Upper lobe of right lung (tissue), 1 donor: ENCODE data around the gene COL4A1. TPM values are rescaled to one million over a fixed set of nuclear protein-coding genes. Genes with fewer than 3 reads are reported as not detected.

Experiments used
- ATAC-seq: fragments of 200-7000 bp; cut with Tn5 transposase; one replicate; pipeline ENCODE4 v1.9.1; 2020; ENCODE audit warnings: mild to moderate bottlenecking, moderate library complexity
- DNase-seq: peaks from one replicate; pipeline ENCODE4 v3.0.0-alpha.2; 2020
- H3K27ac ChIP-seq: fragments of 200-600 bp; one replicate; pipeline ENCODE4 v1.8.0; 2022
- H3K27me3 ChIP-seq: fragments of 200-600 bp; one replicate; pipeline ENCODE4 v1.8.0; 2022; ENCODE audit warnings: mild to moderate bottlenecking
- H3K36me3 ChIP-seq: fragments of 200-600 bp; one replicate; pipeline ENCODE4 v1.8.0; 2022
- H3K4me1 ChIP-seq: fragments of 200-600 bp; one replicate; pipeline ENCODE4 v1.8.0; 2022
- H3K4me3 ChIP-seq: fragments of 200-600 bp; one replicate; pipeline ENCODE4 v1.8.0; 2022; ENCODE audit warnings: mild to moderate bottlenecking
- H3K9me3 ChIP-seq: fragments of 200-600 bp; one replicate; pipeline ENCODE4 v1.8.0; 2022
- intact Hi-C: fragments of 100-400 bp; cut with DNase I; formaldehyde crosslinking; loops from one replicate; pipeline ENCODE4 v1.11.0; 2022
- total RNA-seq: library from RNA; stranded (reverse); fragmentation: NEBNext Ultra II Directional; extraction: Animal tissue kit (Norgen Biotek cat#: 25700); gene quantifications from one replicate; pipeline ENCODE4 v1.2.1, GENCODE V29; 2021
- TF ChIP-seq, protein P1 (sequence below): fragments of 200-600 bp; IDR thresholded peaks from one replicate; pipeline ENCODE4 v1.8.0; 2022; ENCODE audit warnings: antibody characterized with exemption
- donor health status: DM: no; HTN: yes; CAD: no; lungs with severe emphysema.

The COL4A1 gene
- total RNA-seq, 1 donor from 2014 or later = 242 TPM

DNA sequence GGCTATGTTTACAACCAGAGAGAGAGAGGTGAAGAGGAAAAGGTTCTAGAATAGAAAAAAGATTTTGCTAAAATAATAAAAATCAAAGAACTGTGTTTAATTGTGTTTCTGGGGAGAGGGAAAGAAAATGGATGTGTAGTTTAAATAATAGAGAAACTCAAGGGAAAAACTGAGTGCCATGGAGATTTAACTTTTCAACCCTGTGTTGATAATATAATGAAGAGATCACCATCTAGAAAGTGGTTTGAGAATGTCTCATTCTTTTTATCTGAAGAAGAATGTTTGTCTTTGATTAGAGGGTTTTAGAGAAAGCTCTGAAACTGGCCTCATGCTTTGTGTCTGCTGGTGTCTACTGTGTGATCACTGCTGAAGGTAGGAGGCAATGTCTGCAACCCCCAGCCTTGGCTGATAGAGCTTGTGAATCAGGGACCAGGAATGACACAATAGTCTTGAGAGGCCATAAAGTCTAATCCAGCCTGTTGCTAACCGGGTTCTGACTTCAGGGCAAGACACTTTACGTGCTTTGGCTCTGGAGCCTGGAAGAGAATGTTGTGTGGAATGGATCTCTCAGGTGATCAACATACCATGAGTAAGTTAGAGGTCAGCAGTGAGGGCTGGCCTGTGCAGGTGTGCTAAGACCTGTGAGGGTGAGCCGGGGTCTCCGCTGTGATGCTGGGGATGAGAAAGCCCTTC is 5.5 kb upstream of the COL4A1 start:
- peak; percentile 59 for ATAC-seq
- intact Hi-C loops = no loop called here

GRCh38 chr13:110311443-110312338 is 4.7 kb upstream of the COL4A1 start:
- Histone ChIP-seq H3K9me3 (no peaks in the 10 kb centered on the region), H3K4me1 (peaks cover 31% of the 10 kb centered on the region), H3K27ac (peak overlapping the region; percentile 72), H3K36me3 (peaks cover under 1% of the 10 kb centered on the region), H3K27me3 (peaks cover 17% of the 10 kb centered on the region), H3K4me3 (peak overlapping the region; percentile 71)
- DNase-seq (no peak), ATAC-seq (no peak)
- TF ChIP-seq, protein P1, sequence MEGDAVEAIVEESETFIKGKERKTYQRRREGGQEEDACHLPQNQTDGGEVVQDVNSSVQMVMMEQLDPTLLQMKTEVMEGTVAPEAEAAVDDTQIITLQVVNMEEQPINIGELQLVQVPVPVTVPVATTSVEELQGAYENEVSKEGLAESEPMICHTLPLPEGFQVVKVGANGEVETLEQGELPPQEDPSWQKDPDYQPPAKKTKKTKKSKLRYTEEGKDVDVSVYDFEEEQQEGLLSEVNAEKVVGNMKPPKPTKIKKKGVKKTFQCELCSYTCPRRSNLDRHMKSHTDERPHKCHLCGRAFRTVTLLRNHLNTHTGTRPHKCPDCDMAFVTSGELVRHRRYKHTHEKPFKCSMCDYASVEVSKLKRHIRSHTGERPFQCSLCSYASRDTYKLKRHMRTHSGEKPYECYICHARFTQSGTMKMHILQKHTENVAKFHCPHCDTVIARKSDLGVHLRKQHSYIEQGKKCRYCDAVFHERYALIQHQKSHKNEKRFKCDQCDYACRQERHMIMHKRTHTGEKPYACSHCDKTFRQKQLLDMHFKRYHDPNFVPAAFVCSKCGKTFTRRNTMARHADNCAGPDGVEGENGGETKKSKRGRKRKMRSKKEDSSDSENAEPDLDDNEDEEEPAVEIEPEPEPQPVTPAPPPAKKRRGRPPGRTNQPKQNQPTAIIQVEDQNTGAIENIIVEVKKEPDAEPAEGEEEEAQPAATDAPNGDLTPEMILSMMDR = no peak
- intact Hi-C loops = no loop called here

More for the DNA sequence above, 5.5 kb upstream of the COL4A1 start:
- Histone ChIP-seq H3K9me3 (no peaks in the 10 kb centered on the region), H3K36me3 (peaks cover 4% of the 10 kb centered on the region), H3K4me3 (peak overlapping the region; percentile 8), H3K27me3 (peaks cover 12% of the 10 kb centered on the region), H3K27ac (no peak overlapping the region), H3K4me1 (peaks cover 31% of the 10 kb centered on the region)
- no peak for DNase-seq
- TF ChIP-seq, protein P1 = no peak

DNA sequence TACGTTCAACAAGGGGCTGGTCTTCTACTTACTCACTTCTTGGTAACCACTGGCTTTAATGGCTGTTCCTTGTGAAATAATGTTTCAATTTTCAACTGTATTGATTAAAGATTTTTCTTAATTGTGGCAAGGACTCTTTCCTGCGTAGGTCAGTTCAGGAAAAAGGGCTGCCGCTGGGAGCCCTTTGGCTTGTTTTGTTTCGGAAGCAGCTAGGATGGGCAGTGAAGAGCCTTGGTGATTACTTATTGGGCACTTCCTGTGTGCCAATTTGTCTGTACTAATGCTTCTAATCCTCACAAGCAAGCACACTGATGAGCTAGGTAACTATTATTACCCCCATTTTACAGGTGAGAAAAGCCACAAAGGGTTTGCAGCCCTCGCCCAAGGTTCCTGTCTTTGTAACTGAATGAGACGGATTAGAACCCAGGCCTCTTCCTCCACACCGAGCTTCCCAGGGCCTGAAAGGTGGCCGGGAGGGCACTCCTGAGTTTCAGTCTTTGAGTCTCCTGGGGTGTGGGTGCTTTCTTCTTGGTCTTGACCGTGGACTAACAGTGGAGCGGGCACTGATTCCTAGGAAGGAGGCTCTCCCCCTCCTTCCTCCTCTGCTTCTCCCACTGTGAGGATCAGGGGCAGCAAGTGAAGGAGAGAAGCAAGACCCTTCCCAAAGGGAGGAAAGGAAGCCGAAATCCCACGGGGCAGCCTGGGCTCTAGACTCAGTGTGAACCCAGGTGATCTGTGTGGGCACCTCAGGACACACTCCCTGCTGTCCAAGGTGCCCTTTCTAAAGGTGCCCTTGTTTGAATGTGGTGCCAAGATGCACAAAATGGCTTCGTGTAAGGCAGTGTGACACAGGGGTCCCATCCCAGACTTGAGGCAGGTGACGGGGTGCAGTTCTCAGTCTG is 3.8 kb upstream of the COL4A1 start:
- H3K4me1 ChIP-seq = peaks cover 30% of the 10 kb centered on the region
- TF ChIP-seq, protein P1 = no peak

GRCh38 chr13:110309661-110310524 is 2.9 kb upstream of the COL4A1 start:
- DNase-seq = no peak
- intact Hi-C loops = loop anchor here (10.0 kb wide), 1 partner anchor 85 kb away; no protein-coding TSS in a partner anchor
- no peak for ATAC-seq
- peaks cover 27% of the 10 kb centered on the region for H3K4me1 ChIP-seq
- H3K27ac ChIP-seq = peak overlapping the region; percentile 89
- H3K9me3 ChIP-seq = no peaks in the 10 kb centered on the region
- H3K4me3 ChIP-seq = peak overlapping the region; percentile 71
- TF ChIP-seq, protein P1 = no peak
- H3K36me3 ChIP-seq = no peaks in the 10 kb centered on the region
- H3K27me3 ChIP-seq = peaks cover 25% of the 10 kb centered on the region

More for the DNA sequence above, 3.8 kb upstream of the COL4A1 start:
- Histone ChIP-seq H3K27ac (peak overlapping the region; percentile 72), H3K4me3 (peak overlapping the region; percentile 71), H3K27me3 (peaks cover 25% of the 10 kb centered on the region), H3K36me3 (no peaks in the 10 kb centered on the region), H3K9me3 (no peaks in the 10 kb centered on the region)
- ATAC-seq (no peak), DNase-seq (no peak)
- intact Hi-C loops = no loop called here
